GM23338 (cell line): ENCODE data around the gene BICDL1. TPM values are rescaled to one million over a fixed set of nuclear protein-coding genes. Genes with fewer than 3 reads are reported as not detected.

Source experiments
- ATAC-seq: fragments of 200-7000 bp; cut with Tn5 transposase; 3 replicates; pipeline ENCODE4 v1.9.1; 2020
- DNase-seq: peaks from one replicate; pipeline ENCODE4 v3.0.0-alpha.2; 2015; ENCODE audit warnings: low spot score
- H2AFZ ChIP-seq: fragments of 200-600 bp; sonication (generic); 2 replicates; pipeline ENCODE4 v1.8.0; 2016; ENCODE audit warnings: antibody characterized with exemption, mild to moderate bottlenecking, moderate library complexity
- H3F3A ChIP-seq: fragments of 200-600 bp; sonication (generic); replicated peaks from 2 replicates; pipeline ENCODE4 v1.8.0; 2017; ENCODE audit warnings: antibody characterized with exemption, mixed run types, low read depth
- H3K27ac ChIP-seq: fragments of 200-600 bp; sonication (generic); 2 replicates; pipeline ENCODE4 v1.6.1; 2016; ENCODE audit warnings: low read depth
- H3K27me3 ChIP-seq: fragments of 200-600 bp; sonication (generic); 2 replicates; pipeline ENCODE4 v1.8.0; 2016; ENCODE audit warnings: mild to moderate bottlenecking, mixed run types, moderate library complexity; ENCODE audit not compliant: insufficient read depth
- H3K36me3 ChIP-seq: fragments of 200-600 bp; sonication (generic); 2 replicates; pipeline ENCODE4 v1.8.0; 2016; ENCODE audit warnings: mild to moderate bottlenecking; ENCODE audit not compliant: insufficient read depth
- H3K4me1 ChIP-seq: fragments of 200-600 bp; sonication (generic); 2 replicates; pipeline ENCODE4 v1.8.0; 2016; ENCODE audit warnings: mild to moderate bottlenecking, moderate library complexity; ENCODE audit not compliant: insufficient read depth
- H3K4me2 ChIP-seq: fragments of 200-600 bp; sonication (generic); 2 replicates; pipeline ENCODE4 v1.7.1; 2017; ENCODE audit warnings: mixed run types
- H3K4me3 ChIP-seq: fragments of 200-600 bp; sonication (generic); 2 replicates; pipeline ENCODE4 v1.6.1; 2016; ENCODE audit warnings: mixed run types
- H3K79me2 ChIP-seq: fragments of 200-600 bp; sonication (generic); replicated peaks from 2 replicates; pipeline ENCODE4 v1.8.0; 2017; ENCODE audit warnings: mild to moderate bottlenecking; ENCODE audit not compliant: insufficient read depth
- H3K9me2 ChIP-seq: fragments of 200-600 bp; sonication (generic); 2 replicates; pipeline ENCODE4 v1.8.0; 2017; ENCODE audit not compliant: insufficient read depth
- H4K20me1 ChIP-seq: fragments of 200-600 bp; sonication (generic); replicated peaks from 2 replicates; pipeline ENCODE4 v1.8.0; 2017; ENCODE audit warnings: mild to moderate bottlenecking; ENCODE audit not compliant: insufficient read depth
- H3K27ac Mint-ChIP-seq: 2 replicates; pipeline ENCODE4 v1.8.0; 2020; ENCODE audit warnings: inconsistent platforms, mild to moderate bottlenecking, moderate library complexity, mixed read lengths
- H3K27me3 Mint-ChIP-seq: 3 replicates; pipeline ENCODE4 v1.8.0; 2022; ENCODE audit warnings: low read depth, mild to moderate bottlenecking, moderate library complexity, mixed read lengths, inconsistent platforms; ENCODE audit not compliant: insufficient read depth, poor library complexity
- H3K36me3 Mint-ChIP-seq: 3 replicates; pipeline ENCODE4 v1.8.0; 2021; ENCODE audit warnings: low read depth, mild to moderate bottlenecking, inconsistent platforms, moderate library complexity, mixed read lengths
- H3K4me1 Mint-ChIP-seq: 3 replicates; pipeline ENCODE4 v1.8.0; 2020; ENCODE audit warnings: mild to moderate bottlenecking, inconsistent platforms, mixed read lengths
- H3K4me3 Mint-ChIP-seq: 3 replicates; pipeline ENCODE4 v1.8.0; 2021; ENCODE audit warnings: moderate library complexity, mild to moderate bottlenecking, inconsistent platforms, mixed read lengths
- H3K9me3 Mint-ChIP-seq: 3 replicates; pipeline ENCODE4 v1.8.0; 2020; ENCODE audit warnings: moderate library complexity, mild to moderate bottlenecking, inconsistent platforms, mixed read lengths
- JUNB ChIP-seq: IDR thresholded peaks from one replicate; pipeline ENCODE4 v1.6.1; 2016; ENCODE audit warnings: antibody characterized with exemption; ENCODE audit not compliant: unreplicated experiment
- NANOG ChIP-seq: IDR thresholded peaks from 2 replicates; pipeline ENCODE4 v1.6.1; 2016; ENCODE audit warnings: antibody characterized with exemption, borderline replicate concordance
- POLR2AphosphoS5 ChIP-seq: IDR thresholded peaks from 2 replicates; pipeline ENCODE4 v1.6.1; 2016; ENCODE audit warnings: antibody characterized with exemption, low read depth
- STAT1 ChIP-seq: IDR thresholded peaks from one replicate; pipeline ENCODE4 v1.6.1; 2016; ENCODE audit warnings: antibody characterized with exemption; ENCODE audit not compliant: unreplicated experiment
- ZNF114 ChIP-seq: fragments of 250-450 bp; sonication (Bioruptor Pico); IDR thresholded peaks from 2 replicates; pipeline ENCODE4 v1.5.0; 2020; ENCODE audit warnings: mild to moderate bottlenecking, moderate library complexity
- polyA plus RNA-seq: library from polyadenylated mRNA; unstranded; fragments of >200 nt; fragmentation: Nextera tagmentation; extraction: Ambion mirVana; gene quantifications from 2 replicates; pipeline ENCODE4 v1.2.1, GENCODE V29; 2016
- total RNA-seq: library from RNA; depleted of rRNA; stranded (reverse); fragments of >200 nt; shearing (Covaris generic); gene quantifications from 2 replicates; pipeline ENCODE4 v1.2.3, GENCODE V29; 2014
- TF ChIP-seq, protein P1 (sequence below): IDR thresholded peaks from 2 replicates; pipeline ENCODE4 v1.6.1; 2016; ENCODE audit warnings: antibody characterized with exemption
- TF ChIP-seq, protein P2 (sequence below): fragments of 250-450 bp; sonication (Bioruptor Pico); IDR thresholded peaks from 2 replicates; pipeline ENCODE4 v1.5.0; 2020; ENCODE audit warnings: mild to moderate bottlenecking, moderate library complexity
- TF ChIP-seq, protein P3 (sequence below): IDR thresholded peaks from one replicate; pipeline ENCODE4 v1.6.1; 2018; ENCODE audit warnings: antibody characterized with exemption; ENCODE audit not compliant: unreplicated experiment

BICDL1 gene
- total and polyA plus RNA-seq, 2 experiments from 2014 or later = 14.0 to 25.7 TPM

DNA sequence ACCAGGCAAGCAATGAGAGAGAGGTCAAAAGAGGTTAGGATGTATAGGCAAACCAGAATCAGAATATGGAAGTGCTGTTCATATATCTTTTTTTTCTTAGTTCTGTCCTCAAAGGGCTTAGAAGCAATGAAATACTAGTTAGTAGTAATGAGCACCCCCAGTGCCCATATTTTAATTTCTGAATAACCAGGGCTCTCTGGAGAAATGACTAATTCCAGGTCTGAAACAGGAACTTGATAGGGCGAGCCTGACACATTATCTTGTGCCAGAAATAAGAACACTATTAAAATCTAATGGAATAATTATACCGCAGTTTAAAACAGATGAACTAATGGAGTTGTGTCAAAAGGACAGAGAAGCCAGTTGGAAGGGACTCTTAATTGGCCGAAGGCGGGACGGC is 30.9 kb downstream of the BICDL1 start:
- Histone ChIP-seq H3K4me2 (no peak overlapping the region), H3K4me3 (no peak overlapping the region), H3F3A (no peaks in the 10 kb centered on the region), H3K79me2 (no peaks in the 10 kb centered on the region), H4K20me1 (0 out of 2 replicates have a peak, but pooled peaks cover 4% of the 10 kb centered on the region), H3K9me2 (no peaks in the 10 kb centered on the region), H3K4me1 (no peaks in the 10 kb centered on the region), H2AFZ (no peak overlapping the region), H3K27me3 (no peaks in the 10 kb centered on the region), H3K27ac (no peak overlapping the region), H3K36me3 (no peaks in the 10 kb centered on the region)
- DNase-seq (no peak), ATAC-seq (no peak)
- Mint-ChIP-seq H3K4me3 (no peak overlapping the region), H3K4me1 (peaks cover 5% of the 10 kb centered on the region), H3K27me3 (no peaks in the 10 kb centered on the region), H3K36me3 (peaks cover 17% of the 10 kb centered on the region), H3K9me3 (no peaks in the 10 kb centered on the region; the same call in 1 of the 3 replicates), H3K27ac (no peak overlapping the region)
- TF ChIP-seq JUNB (no peak), NANOG (no peak), POLR2AphosphoS5 (no peak), STAT1 (no peak), ZNF114 (no peak)
- TF ChIP-seq, protein P1, sequence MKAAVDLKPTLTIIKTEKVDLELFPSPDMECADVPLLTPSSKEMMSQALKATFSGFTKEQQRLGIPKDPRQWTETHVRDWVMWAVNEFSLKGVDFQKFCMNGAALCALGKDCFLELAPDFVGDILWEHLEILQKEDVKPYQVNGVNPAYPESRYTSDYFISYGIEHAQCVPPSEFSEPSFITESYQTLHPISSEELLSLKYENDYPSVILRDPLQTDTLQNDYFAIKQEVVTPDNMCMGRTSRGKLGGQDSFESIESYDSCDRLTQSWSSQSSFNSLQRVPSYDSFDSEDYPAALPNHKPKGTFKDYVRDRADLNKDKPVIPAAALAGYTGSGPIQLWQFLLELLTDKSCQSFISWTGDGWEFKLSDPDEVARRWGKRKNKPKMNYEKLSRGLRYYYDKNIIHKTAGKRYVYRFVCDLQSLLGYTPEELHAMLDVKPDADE = no peak
- TF ChIP-seq, protein P2, sequence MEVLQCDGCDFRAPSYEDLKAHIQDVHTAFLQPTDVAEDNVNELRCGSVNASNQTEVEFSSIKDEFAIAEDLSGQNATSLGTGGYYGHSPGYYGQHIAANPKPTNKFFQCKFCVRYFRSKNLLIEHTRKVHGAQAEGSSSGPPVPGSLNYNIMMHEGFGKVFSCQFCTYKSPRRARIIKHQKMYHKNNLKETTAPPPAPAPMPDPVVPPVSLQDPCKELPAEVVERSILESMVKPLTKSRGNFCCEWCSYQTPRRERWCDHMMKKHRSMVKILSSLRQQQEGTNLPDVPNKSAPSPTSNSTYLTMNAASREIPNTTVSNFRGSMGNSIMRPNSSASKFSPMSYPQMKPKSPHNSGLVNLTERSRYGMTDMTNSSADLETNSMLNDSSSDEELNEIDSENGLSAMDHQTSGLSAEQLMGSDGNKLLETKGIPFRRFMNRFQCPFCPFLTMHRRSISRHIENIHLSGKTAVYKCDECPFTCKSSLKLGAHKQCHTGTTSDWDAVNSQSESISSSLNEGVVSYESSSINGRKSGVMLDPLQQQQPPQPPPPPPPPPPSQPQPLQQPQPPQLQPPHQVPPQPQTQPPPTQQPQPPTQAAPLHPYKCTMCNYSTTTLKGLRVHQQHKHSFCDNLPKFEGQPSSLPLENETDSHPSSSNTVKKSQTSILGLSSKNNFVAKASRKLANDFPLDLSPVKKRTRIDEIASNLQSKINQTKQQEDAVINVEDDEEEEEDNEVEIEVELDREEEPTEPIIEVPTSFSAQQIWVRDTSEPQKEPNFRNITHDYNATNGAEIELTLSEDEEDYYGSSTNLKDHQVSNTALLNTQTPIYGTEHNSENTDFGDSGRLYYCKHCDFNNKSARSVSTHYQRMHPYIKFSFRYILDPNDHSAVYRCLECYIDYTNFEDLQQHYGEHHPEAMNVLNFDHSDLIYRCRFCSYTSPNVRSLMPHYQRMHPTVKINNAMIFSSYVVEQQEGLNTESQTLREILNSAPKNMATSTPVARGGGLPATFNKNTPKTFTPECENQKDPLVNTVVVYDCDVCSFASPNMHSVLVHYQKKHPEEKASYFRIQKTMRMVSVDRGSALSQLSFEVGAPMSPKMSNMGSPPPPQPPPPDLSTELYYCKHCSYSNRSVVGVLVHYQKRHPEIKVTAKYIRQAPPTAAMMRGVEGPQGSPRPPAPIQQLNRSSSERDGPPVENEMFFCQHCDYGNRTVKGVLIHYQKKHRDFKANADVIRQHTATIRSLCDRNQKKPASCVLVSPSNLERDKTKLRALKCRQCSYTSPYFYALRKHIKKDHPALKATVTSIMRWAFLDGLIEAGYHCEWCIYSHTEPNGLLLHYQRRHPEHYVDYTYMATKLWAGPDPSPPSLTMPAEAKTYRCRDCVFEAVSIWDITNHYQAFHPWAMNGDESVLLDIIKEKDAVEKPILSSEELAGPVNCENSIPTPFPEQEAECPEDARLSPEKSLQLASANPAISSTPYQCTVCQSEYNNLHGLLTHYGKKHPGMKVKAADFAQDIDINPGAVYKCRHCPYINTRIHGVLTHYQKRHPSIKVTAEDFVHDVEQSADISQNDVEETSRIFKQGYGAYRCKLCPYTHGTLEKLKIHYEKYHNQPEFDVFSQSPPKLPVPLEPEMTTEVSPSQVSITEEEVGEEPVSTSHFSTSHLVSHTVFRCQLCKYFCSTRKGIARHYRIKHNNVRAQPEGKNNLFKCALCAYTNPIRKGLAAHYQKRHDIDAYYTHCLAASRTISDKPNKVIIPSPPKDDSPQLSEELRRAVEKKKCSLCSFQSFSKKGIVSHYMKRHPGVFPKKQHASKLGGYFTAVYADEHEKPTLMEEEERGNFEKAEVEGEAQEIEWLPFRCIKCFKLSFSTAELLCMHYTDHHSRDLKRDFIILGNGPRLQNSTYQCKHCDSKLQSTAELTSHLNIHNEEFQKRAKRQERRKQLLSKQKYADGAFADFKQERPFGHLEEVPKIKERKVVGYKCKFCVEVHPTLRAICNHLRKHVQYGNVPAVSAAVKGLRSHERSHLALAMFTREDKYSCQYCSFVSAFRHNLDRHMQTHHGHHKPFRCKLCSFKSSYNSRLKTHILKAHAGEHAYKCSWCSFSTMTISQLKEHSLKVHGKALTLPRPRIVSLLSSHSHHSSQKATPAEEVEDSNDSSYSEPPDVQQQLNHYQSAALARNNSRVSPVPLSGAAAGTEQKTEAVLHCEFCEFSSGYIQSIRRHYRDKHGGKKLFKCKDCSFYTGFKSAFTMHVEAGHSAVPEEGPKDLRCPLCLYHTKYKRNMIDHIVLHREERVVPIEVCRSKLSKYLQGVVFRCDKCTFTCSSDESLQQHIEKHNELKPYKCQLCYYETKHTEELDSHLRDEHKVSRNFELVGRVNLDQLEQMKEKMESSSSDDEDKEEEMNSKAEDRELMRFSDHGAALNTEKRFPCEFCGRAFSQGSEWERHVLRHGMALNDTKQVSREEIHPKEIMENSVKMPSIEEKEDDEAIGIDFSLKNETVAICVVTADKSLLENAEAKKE = no peak
- TF ChIP-seq, protein P3, sequence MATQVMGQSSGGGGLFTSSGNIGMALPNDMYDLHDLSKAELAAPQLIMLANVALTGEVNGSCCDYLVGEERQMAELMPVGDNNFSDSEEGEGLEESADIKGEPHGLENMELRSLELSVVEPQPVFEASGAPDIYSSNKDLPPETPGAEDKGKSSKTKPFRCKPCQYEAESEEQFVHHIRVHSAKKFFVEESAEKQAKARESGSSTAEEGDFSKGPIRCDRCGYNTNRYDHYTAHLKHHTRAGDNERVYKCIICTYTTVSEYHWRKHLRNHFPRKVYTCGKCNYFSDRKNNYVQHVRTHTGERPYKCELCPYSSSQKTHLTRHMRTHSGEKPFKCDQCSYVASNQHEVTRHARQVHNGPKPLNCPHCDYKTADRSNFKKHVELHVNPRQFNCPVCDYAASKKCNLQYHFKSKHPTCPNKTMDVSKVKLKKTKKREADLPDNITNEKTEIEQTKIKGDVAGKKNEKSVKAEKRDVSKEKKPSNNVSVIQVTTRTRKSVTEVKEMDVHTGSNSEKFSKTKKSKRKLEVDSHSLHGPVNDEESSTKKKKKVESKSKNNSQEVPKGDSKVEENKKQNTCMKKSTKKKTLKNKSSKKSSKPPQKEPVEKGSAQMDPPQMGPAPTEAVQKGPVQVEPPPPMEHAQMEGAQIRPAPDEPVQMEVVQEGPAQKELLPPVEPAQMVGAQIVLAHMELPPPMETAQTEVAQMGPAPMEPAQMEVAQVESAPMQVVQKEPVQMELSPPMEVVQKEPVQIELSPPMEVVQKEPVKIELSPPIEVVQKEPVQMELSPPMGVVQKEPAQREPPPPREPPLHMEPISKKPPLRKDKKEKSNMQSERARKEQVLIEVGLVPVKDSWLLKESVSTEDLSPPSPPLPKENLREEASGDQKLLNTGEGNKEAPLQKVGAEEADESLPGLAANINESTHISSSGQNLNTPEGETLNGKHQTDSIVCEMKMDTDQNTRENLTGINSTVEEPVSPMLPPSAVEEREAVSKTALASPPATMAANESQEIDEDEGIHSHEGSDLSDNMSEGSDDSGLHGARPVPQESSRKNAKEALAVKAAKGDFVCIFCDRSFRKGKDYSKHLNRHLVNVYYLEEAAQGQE = no peak
